ENCODE measurements around the gene C22orf42.

GRCh38 chr22:32203181-32204039 lies 44.3 kb upstream of the C22orf42 start:
- TF ChIP-seq POLR2A (IDR thresholded peaks at IDR 0.05): no peak
- no peak for TF ChIP-seq CTCF (IDR thresholded peaks at IDR 0.05)
- TF ChIP-seq POLR2AphosphoS5 (IDR thresholded peaks at IDR 0.05): no peak

Data from sigmoid colon (tissue), 4 donors.